HCT116 (cell line): Measurements from ENCODE around the gene SAMD14. TPM values are rescaled to one million over a fixed set of nuclear protein-coding genes. Genes with fewer than 3 reads are reported as not detected.

Source experiments
- ATAC-seq: fragments of 200-7000 bp; cut with Tn5 transposase; 2 replicates; pipeline ENCODE4 v1.9.1; 2020; ENCODE audit warnings: mild to moderate bottlenecking, moderate library complexity
- BruUV-seq: library from RNA; stranded (reverse); fragments of 400-500 nt; replicated peaks from 2 replicates; lab custom pipeline; 2021; lab: Mats Ljungman, UMichigan
- CTCF ChIA-PET: fragments of 300-600 bp; sonication (Branson Sonifier 250); formaldehyde crosslinking; loops from one replicate; lab custom pipeline; 2021; ENCODE audit warnings: antibody characterized with exemption; lab: Charles Lee
- POLR2A ChIA-PET: fragments of 300-600, 350-600 bp; sonication (Branson Sonifier 250); formaldehyde crosslinking; loops from one replicate; lab custom pipeline; 2021; ENCODE audit warnings: antibody characterized with exemption; lab: Charles Lee
- RAD21 ChIA-PET, 2 experiments: fragments of 300-600 bp; sonication (Branson Sonifier 250); formaldehyde crosslinking; loops; one replicate each; lab custom pipeline; 2023; ENCODE audit warnings: low total read pairs in 2 of 2; ENCODE audit not compliant: uncharacterized antibody in 2 of 2, unreplicated experiment in 2 of 2, low non-redundant PET in 1 of 2; lab: Charles Lee
- DNase-seq: peaks from one replicate; pipeline ENCODE4 v3.0.0-alpha.2; 2010; ENCODE audit warnings: low read depth, low spot score
- H2AFZ ChIP-seq: fragments of 200-600 bp; shearing (Covaris generic), sonication (generic); 2 replicates; pipeline ENCODE4 v1.6.1; 2017; ENCODE audit warnings: low read depth, mixed run types, mixed read lengths, antibody characterized with exemption, low read length; ENCODE audit not compliant: poor library complexity, severe bottlenecking
- H3K27ac ChIP-seq: 2 replicates; pipeline ENCODE4 v1.5.1; 2012; ENCODE audit warnings: low read depth, low read length
- H3K27me3 ChIP-seq: fragments of 200-600 bp; sonication (generic); 2 replicates; pipeline ENCODE4 v1.6.1; 2016; ENCODE audit warnings: mixed run types, low read length, mixed read lengths; ENCODE audit not compliant: insufficient read depth
- H3K36me3 ChIP-seq, 2 experiments: fragments of 200-500 bp in 1 of 2; fragments of 200-600 bp in 1 of 2; sonication (Bioruptor generic) in 1 of 2; sonication (generic) in 1 of 2; 2 replicates each; pipeline versions ENCODE4 v1.5.1 to v1.6.1; 2014 to 2016; ENCODE audit warnings: low read length in 2 of 2, inconsistent platforms in 1 of 2, mixed read lengths in 1 of 2, mixed run types in 1 of 2; ENCODE audit not compliant: insufficient read depth in 2 of 2, control insufficient read depth in 1 of 2
- H3K4me1 ChIP-seq, 2 experiments: fragments of 200-600 bp in 1 of 2; sonication (generic) in 1 of 2; 2 replicates each; pipeline versions ENCODE4 v1.5.1 to v1.6.1; 2012 to 2017; ENCODE audit warnings: low read length in 2 of 2, inconsistent platforms in 1 of 2, mild to moderate bottlenecking in 1 of 2, mixed read lengths in 1 of 2, mixed run types in 1 of 2, moderate library complexity in 1 of 2; ENCODE audit not compliant: insufficient read depth in 2 of 2, control insufficient read depth in 1 of 2
- H3K4me2 ChIP-seq: fragments of 200-600 bp; sonication (generic); 2 replicates; pipeline ENCODE4 v1.6.1; 2017; ENCODE audit warnings: mixed run types, low read length, mixed read lengths
- H3K4me3 ChIP-seq, 2 experiments: fragments of 200-600 bp in 1 of 2; sonication (generic) in 1 of 2; replicated peaks in 1 of 2; 2 replicates each; pipeline ENCODE4 v1.5.1; 2011 to 2016; ENCODE audit warnings: low read length in 2 of 2, control low read depth in 1 of 2, low read depth in 1 of 2, mild to moderate bottlenecking in 1 of 2, mixed read lengths in 1 of 2, mixed run types in 1 of 2
- H3K79me2 ChIP-seq: fragments of 200-600 bp; sonication (generic); 2 replicates; pipeline ENCODE4 v1.6.1; 2017; ENCODE audit warnings: mild to moderate bottlenecking, mixed run types, low read length, moderate library complexity, mixed read lengths; ENCODE audit not compliant: insufficient read depth
- H3K9ac ChIP-seq: fragments of 200-600 bp; sonication (generic); 2 replicates; pipeline ENCODE4 v1.6.1; 2016; ENCODE audit warnings: low read length, mixed read lengths
- H3K9me2 ChIP-seq: fragments of 200-600 bp; sonication (generic), shearing (Covaris generic); 2 replicates; pipeline ENCODE4 v1.6.1; 2017; ENCODE audit warnings: mixed run types, mild to moderate bottlenecking, moderate library complexity; ENCODE audit not compliant: insufficient read depth
- H3K9me3 ChIP-seq, 2 experiments: fragments of 200-500 bp in 1 of 2; fragments of 200-600 bp in 1 of 2; sonication (Bioruptor generic) in 1 of 2; sonication (generic) in 1 of 2; 2 replicates each; pipeline ENCODE4 v1.6.1; 2014 to 2017; ENCODE audit warnings: low read length in 2 of 2, mixed read lengths in 2 of 2, inconsistent platforms in 1 of 2, low read depth in 1 of 2, mild to moderate bottlenecking in 1 of 2, mixed run types in 1 of 2, moderate library complexity in 1 of 2; ENCODE audit not compliant: control insufficient read depth in 1 of 2, insufficient read depth in 1 of 2
- H4K20me1 ChIP-seq: fragments of 200-600 bp; sonication (generic), shearing (Covaris generic); 2 replicates; pipeline ENCODE4 v1.6.1; 2017; ENCODE audit warnings: mixed run types, mild to moderate bottlenecking, moderate library complexity; ENCODE audit not compliant: insufficient read depth
- ATF3 ChIP-seq: IDR thresholded peaks from 2 replicates; pipeline ENCODE4 v1.6.1; 2012
- CBX3 ChIP-seq: IDR thresholded peaks from 2 replicates; pipeline ENCODE4 v1.6.1; 2012; ENCODE audit warnings: low read depth
- CEBPB ChIP-seq: IDR thresholded peaks from 2 replicates; pipeline ENCODE4 v1.6.1; 2012; ENCODE audit warnings: low read depth
- EZH2phosphoT487 ChIP-seq: fragments of 200-600 bp; IDR thresholded peaks from 2 replicates; pipeline ENCODE4 v1.6.1; 2018; ENCODE audit warnings: antibody characterized with exemption, borderline replicate concordance
- POLR2A ChIP-seq: IDR thresholded peaks from 2 replicates; pipeline ENCODE4 v1.7.0; 2011; ENCODE audit warnings: borderline replicate concordance; ENCODE audit not compliant: insufficient read depth, insufficient read length; ENCODE audit errors: extremely low read depth
- POLR2AphosphoS5 ChIP-seq: IDR thresholded peaks from 2 replicates; pipeline ENCODE4 v1.6.1; 2011; ENCODE audit warnings: mild to moderate bottlenecking, low read depth, low read length, moderate library complexity
- RAD21 ChIP-seq: IDR thresholded peaks from 2 replicates; pipeline ENCODE4 v1.6.1; 2012; ENCODE audit warnings: low read depth, mild to moderate bottlenecking
- REST ChIP-seq: IDR thresholded peaks from 2 replicates; pipeline ENCODE4 v1.6.1; 2012; ENCODE audit warnings: low read depth
- SIN3A ChIP-seq: IDR thresholded peaks from 2 replicates; pipeline ENCODE4 v1.6.1; 2012; ENCODE audit warnings: low read depth
- SP1 ChIP-seq: IDR thresholded peaks from 2 replicates; pipeline ENCODE4 v1.6.1; 2012; ENCODE audit warnings: low read depth
- SRF ChIP-seq: IDR thresholded peaks from 2 replicates; pipeline ENCODE4 v1.6.1; 2012; ENCODE audit warnings: low read depth
- ZFX ChIP-seq: fragments of 450-650 bp; IDR thresholded peaks from 2 replicates; pipeline ENCODE4 v1.6.1; 2017
- ZNF274 ChIP-seq: fragments of 200-500 bp; sonication (Bioruptor generic); IDR thresholded peaks from 2 replicates; pipeline ENCODE4 v1.6.1; 2014; ENCODE audit warnings: mild to moderate bottlenecking, low read depth, low read length, inconsistent platforms
- intact Hi-C: fragments of 100-400 bp; cut with micrococcal nuclease; formaldehyde crosslinking; loops from 2 replicates; pipeline ENCODE4 v1.10.0; 2022
- total RNA-seq: library from RNA; stranded (reverse); gene quantifications from one replicate; pipeline ENCODE4 v1.2.1, GENCODE V29; 2021; ENCODE audit not compliant: unreplicated experiment
- TF ChIP-seq, protein P1 (sequence below), 3 experiments: fragments of 200-600 bp in 1 of 3; sonication (generic) in 1 of 3; IDR thresholded peaks in 2 of 3; conservative IDR thresholded peaks in 1 of 3; 2 replicates each; pipeline ENCODE4 v1.5.1; 2012 to 2017; ENCODE audit warnings: low read depth in 2 of 3, low read length in 2 of 3, antibody characterized with exemption in 1 of 3, borderline replicate concordance in 1 of 3, control low read depth in 1 of 3, mild to moderate bottlenecking in 1 of 3, mixed read lengths in 1 of 3, mixed run types in 1 of 3, moderate library complexity in 1 of 3; ENCODE audit not compliant: insufficient read depth in 1 of 3

Gene SAMD14
- total RNA-seq, 1 experiment from 2014 or later, result 1.5 TPM

DNA sequence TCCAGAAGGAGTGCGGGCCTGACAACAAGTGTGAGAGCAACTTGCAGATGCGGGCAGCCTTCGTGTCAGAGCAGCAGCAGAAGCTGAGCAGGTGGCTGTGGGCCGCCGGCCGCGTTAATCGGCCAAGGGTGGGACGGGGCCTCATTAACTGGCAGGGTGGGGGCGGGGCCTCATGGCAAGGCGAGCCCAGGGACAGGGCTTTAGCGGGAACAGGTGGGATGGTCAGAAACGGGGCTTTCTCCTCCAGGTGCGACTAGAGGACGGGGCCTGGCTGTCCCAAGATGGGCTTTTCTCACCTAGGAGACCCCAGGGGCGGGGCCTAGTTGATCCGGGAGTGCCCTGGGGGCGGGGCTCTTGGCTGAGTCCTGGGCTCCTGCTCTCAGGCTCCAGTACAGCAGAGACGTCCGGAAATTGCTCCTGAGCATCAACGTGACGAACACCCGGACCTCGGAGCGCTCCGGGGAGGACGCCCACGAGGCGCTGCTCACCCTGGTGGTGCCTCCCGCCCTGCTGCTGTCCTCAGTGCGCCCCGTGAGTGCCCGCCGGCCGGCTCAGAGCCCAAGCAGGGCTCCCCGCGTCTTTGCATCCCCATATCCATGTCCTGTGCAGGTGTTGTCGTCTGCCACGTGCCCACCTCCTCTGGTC is 53.2 kb downstream of the SAMD14 start:
- Histone ChIP-seq H3K9me2 (no peaks in the 10 kb centered on the region), H3K27ac (no peak overlapping the region), H3K4me3 (no peak overlapping the region), H3K4me2 (no peak overlapping the region), H4K20me1 (peaks cover 5% of the 10 kb centered on the region; the same call in 1 of the 2 replicates), H3K9ac (no peak overlapping the region), H3K27me3 (no peaks in the 10 kb centered on the region), H3K4me1 (peaks cover 6 to 16% of the 10 kb centered on the region in 2 experiments; a peak in 2 of 4 replicates), H2AFZ (no peak overlapping the region), H3K9me3 (no peaks in the 10 kb centered on the region), H3K36me3 (peaks cover 91 to 96% of the 10 kb centered on the region in 2 experiments), H3K79me2 (peaks cover 55% of the 10 kb centered on the region; the same call in 1 of the 2 replicates)
- TF ChIP-seq POLR2AphosphoS5 (0 out of 2 replicates have a peak, but pooled peaks have one; percentile 27), ZFX (no peak)
- CTCF ChIA-PET, result interaction anchor here (3.3 to 3.5 kb wide), 2 partner anchors 16 kb away, joined by 22 to 38 read pairs; no protein-coding TSS in a partner anchor
- no TSS peak for BruUV-seq
- POLR2A ChIA-PET, result interaction anchor here (0.6 kb wide), 1 partner anchor 369 kb away, joined by 3 read pairs; the partner anchor contains the start of gene SLC35B1
- DNase-seq (no peak), ATAC-seq (no peak)
- intact Hi-C loops, result no loop called here
- RAD21 ChIA-PET, result interaction anchor here in 1 of 2 experiments (0.6 kb wide), 1 partner anchor 43 kb away, joined by 4 read pairs; no protein-coding TSS in a partner anchor

DNA sequence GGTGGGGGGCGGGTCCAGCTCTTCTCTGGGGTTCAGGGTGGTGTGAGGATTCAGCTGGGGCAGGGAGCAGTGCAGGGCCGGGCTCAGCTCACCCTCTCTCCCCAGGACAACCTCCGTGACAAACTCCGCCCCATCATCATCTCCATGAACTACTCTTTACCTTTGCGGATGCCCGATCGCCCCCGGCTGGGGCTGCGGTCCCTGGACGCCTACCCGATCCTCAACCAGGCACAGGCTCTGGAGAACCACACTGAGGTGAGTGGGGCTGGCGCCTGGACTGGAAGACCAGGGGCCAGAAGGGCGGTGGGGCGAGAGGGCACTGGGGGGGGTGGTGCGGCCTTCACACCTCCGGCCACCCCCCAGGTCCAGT is 53.8 kb downstream of the SAMD14 start:
- H3K36me3 ChIP-seq, result peaks cover 91 to 96% of the 10 kb centered on the region in 2 experiments
- H2AFZ ChIP-seq, result no peak overlapping the region
- H3K27ac ChIP-seq, result no peak overlapping the region
- peaks cover 6 to 16% of the 10 kb centered on the region in 2 experiments; a peak in 2 of 4 replicates for H3K4me1 ChIP-seq
- ChIA-PET CTCF (no interaction called here), POLR2A (interaction anchor here (0.6 kb wide), 1 partner anchor 369 kb away, joined by 3 read pairs; the partner anchor contains the start of gene SLC35B1), RAD21 (interaction anchor here in 1 of 2 experiments (0.6 kb wide), 1 partner anchor 43 kb away, joined by 4 read pairs; no protein-coding TSS in a partner anchor)
- H3K4me2 ChIP-seq, result no peak overlapping the region
- intact Hi-C loops, result no loop called here
- H3K9me2 ChIP-seq, result no peaks in the 10 kb centered on the region
- H3K27me3 ChIP-seq, result no peaks in the 10 kb centered on the region
- H3K79me2 ChIP-seq, result peaks cover 60% of the 10 kb centered on the region; the same call in 1 of the 2 replicates
- no peaks in the 10 kb centered on the region for H3K9me3 ChIP-seq
- ATAC-seq (no peak), DNase-seq (no peak)
- peaks cover 5% of the 10 kb centered on the region; the same call in 1 of the 2 replicates for H4K20me1 ChIP-seq
- no peak overlapping the region for H3K4me3 ChIP-seq
- no peak overlapping the region for H3K9ac ChIP-seq
- no TSS peak for BruUV-seq
- no peak for TF ChIP-seq SP1
- no peak for TF ChIP-seq REST
- no peak for TF ChIP-seq POLR2A
- no peak for TF ChIP-seq SIN3A
- no peak for TF ChIP-seq RAD21
- no peak for TF ChIP-seq CBX3
- no peak for TF ChIP-seq ZNF274
- TF ChIP-seq EZH2phosphoT487, result no peak
- TF ChIP-seq SRF, result no peak
- TF ChIP-seq POLR2AphosphoS5, result no peak; the same call in 1 of the 2 replicates
- TF ChIP-seq, protein P1, sequence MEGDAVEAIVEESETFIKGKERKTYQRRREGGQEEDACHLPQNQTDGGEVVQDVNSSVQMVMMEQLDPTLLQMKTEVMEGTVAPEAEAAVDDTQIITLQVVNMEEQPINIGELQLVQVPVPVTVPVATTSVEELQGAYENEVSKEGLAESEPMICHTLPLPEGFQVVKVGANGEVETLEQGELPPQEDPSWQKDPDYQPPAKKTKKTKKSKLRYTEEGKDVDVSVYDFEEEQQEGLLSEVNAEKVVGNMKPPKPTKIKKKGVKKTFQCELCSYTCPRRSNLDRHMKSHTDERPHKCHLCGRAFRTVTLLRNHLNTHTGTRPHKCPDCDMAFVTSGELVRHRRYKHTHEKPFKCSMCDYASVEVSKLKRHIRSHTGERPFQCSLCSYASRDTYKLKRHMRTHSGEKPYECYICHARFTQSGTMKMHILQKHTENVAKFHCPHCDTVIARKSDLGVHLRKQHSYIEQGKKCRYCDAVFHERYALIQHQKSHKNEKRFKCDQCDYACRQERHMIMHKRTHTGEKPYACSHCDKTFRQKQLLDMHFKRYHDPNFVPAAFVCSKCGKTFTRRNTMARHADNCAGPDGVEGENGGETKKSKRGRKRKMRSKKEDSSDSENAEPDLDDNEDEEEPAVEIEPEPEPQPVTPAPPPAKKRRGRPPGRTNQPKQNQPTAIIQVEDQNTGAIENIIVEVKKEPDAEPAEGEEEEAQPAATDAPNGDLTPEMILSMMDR (IDR thresholded peaks at IDR 0.05 in 2 of 3, conservative IDR thresholded peaks at IDR 0.05 in 1 of 3; ENCODE audit: borderline replicate concordance in 1 of 3, insufficient read depth in 1 of 3, low read depth in 2 of 3, low read length in 2 of 3), result no peak
- TF ChIP-seq CEBPB, result no peak
- no peak for TF ChIP-seq ATF3
